Fibroblast of lung (primary cell): ENCODE measurements around the gene ZNF451.

Experiments used
- CTCF ChIP-seq, 2 donors: IDR thresholded peaks in 1 of 2; conservative IDR thresholded peaks in 1 of 2; 1 replicate in 1 of 2; 2 replicates in 1 of 2; pipeline ENCODE4 v1.5.1; 2011 to 2012; ENCODE audit warnings: low read length in 2 of 2, control low read depth in 1 of 2, inconsistent platforms in 1 of 2, low read depth in 1 of 2, mild to moderate bottlenecking in 1 of 2
- EZH2 ChIP-seq: IDR thresholded peaks from 2 replicates; pipeline ENCODE4 v1.5.1; 2012; ENCODE audit warnings: low read length, control low read depth, mild to moderate bottlenecking; ENCODE audit errors: missing control alignments

GRCh38 chr6:57102976-57103375, 13.0 kb downstream of the ZNF451 start:
- TF ChIP-seq EZH2 (no peak), CTCF (conservative IDR thresholded peaks at IDR 0.05 in 1 of 2, IDR thresholded peaks at IDR 0.05 in 1 of 2; ENCODE audit: low read depth in 1 of 2, low read length in 2 of 2) (no peak)
